ENCODE data around the gene PRELID2. TPM values are rescaled to one million over a fixed set of nuclear protein-coding genes. Genes with fewer than 3 reads are reported as not detected.

The PRELID2 gene
- polyA plus RNA-seq, 1 of the 3 experiments (the other 2 are of a cell fraction): 5.3 TPM

DNA sequence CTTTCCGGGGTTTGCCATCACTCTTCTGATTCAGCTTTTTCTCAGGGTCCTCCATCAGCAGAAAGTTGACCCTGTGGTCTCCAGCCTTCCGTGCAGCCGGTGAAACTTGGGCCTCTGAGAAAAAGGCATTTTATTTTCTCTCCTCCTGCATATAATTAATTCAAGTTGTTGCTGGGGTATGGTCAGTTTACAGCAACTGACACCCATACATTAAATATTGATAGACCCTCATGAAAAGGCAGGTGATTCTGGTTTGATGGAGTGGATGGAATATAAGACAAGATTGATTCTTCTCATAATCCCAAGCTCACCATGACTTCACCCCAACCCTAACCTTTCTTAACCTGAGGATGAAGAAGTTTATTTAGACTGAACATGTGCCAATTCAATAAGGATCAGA is 37.8 kb upstream of the PRELID2 start, which contains the start of gene GRXCR2:
Gene GRXCR2 (minus strand): TSS at position 101 of the 400 bp plus-strand sequence. CDS start 46 bp downstream, at position 55.
- WGBS (ENCODE audit: low lambda C conversion rate): 79% methylated on average over 3 of the region's 3 CpGs
- Histone ChIP-seq H3K27ac (ENCODE audit: low read depth in 2 of 2, low read length in 1 of 2) (no peak within 1 kb of the TSS), H3K4me1 (ENCODE audit: control insufficient read depth in 1 of 2, insufficient read depth in 2 of 2, low read depth in 1 of 2, low read length in 1 of 2) (no peaks in the 10 kb centered on the region), H3K9ac (no peak within 1 kb of the TSS), H3K4me2 (no peak within 1 kb of the TSS), H3F3A (replicated peaks; ENCODE audit: insufficient read depth) (no peaks in the 10 kb centered on the region), H3K9me2 (no peaks in the 10 kb centered on the region), H3K79me2 (ENCODE audit: insufficient read depth) (no peaks in the 10 kb centered on the region), H3K4me3 (ENCODE audit: low read depth in 2 of 2, low read length in 1 of 2) (no peak within 1 kb of the TSS), H3K9me3 (no peaks in the 10 kb centered on the region), H4K20me1 (ENCODE audit: insufficient read depth) (no peaks in the 10 kb centered on the region), H3K27me3 (ENCODE audit: insufficient read depth) (no peaks in the 10 kb centered on the region), H3K36me3 (replicated peaks in 1 of 2; ENCODE audit: control insufficient read depth in 1 of 2, insufficient read depth in 2 of 2, low read length in 1 of 2) (no peaks in the 10 kb centered on the region), H2AFZ (ENCODE audit: low read depth) (no peak within 1 kb of the TSS)
- no peak for DNase-seq
- CTCF ChIA-PET: interaction anchor here (1.5 kb wide), 1 partner anchor 15 kb away, joined by 3 read pairs; no protein-coding TSS in a partner anchor
- POLR2A ChIA-PET: no interaction called here
- no peak for TF ChIP-seq NRF1 (IDR thresholded peaks at IDR 0.05; ENCODE audit: low read depth, low read length)
- no peak for TF ChIP-seq ELF1 (IDR thresholded peaks at IDR 0.05)
- no peak for TF ChIP-seq SMC3 (IDR thresholded peaks at IDR 0.05; ENCODE audit: low read depth, low read length)
- TF ChIP-seq, protein P1, sequence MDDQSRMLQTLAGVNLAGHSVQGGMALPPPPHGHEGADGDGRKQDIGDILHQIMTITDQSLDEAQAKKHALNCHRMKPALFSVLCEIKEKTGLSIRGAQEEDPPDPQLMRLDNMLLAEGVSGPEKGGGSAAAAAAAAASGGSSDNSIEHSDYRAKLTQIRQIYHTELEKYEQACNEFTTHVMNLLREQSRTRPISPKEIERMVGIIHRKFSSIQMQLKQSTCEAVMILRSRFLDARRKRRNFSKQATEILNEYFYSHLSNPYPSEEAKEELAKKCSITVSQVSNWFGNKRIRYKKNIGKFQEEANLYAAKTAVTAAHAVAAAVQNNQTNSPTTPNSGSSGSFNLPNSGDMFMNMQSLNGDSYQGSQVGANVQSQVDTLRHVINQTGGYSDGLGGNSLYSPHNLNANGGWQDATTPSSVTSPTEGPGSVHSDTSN (IDR thresholded peaks at IDR 0.05): no peak
- TF ChIP-seq TEAD4 (IDR thresholded peaks at IDR 0.05; ENCODE audit: borderline replicate concordance, insufficient read depth): no peak
- no peak for TF ChIP-seq RCOR1 (IDR thresholded peaks at IDR 0.05; ENCODE audit: low read length)
- no peak for TF ChIP-seq EZH2phosphoT487 (IDR thresholded peaks at IDR 0.05; ENCODE audit: borderline replicate concordance, low read depth)
- TF ChIP-seq, protein P2, sequence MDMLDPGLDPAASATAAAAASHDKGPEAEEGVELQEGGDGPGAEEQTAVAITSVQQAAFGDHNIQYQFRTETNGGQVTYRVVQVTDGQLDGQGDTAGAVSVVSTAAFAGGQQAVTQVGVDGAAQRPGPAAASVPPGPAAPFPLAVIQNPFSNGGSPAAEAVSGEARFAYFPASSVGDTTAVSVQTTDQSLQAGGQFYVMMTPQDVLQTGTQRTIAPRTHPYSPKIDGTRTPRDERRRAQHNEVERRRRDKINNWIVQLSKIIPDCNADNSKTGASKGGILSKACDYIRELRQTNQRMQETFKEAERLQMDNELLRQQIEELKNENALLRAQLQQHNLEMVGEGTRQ (IDR thresholded peaks at IDR 0.05; ENCODE audit: borderline replicate concordance, low read depth, low read length): no peak
- no peak for TF ChIP-seq RFX5 (IDR thresholded peaks at IDR 0.05; ENCODE audit: low read length)
- TF ChIP-seq POLR2AphosphoS5 (IDR thresholded peaks at IDR 0.05; ENCODE audit: low read depth, low read length): no peak
- TF ChIP-seq, protein P3, sequence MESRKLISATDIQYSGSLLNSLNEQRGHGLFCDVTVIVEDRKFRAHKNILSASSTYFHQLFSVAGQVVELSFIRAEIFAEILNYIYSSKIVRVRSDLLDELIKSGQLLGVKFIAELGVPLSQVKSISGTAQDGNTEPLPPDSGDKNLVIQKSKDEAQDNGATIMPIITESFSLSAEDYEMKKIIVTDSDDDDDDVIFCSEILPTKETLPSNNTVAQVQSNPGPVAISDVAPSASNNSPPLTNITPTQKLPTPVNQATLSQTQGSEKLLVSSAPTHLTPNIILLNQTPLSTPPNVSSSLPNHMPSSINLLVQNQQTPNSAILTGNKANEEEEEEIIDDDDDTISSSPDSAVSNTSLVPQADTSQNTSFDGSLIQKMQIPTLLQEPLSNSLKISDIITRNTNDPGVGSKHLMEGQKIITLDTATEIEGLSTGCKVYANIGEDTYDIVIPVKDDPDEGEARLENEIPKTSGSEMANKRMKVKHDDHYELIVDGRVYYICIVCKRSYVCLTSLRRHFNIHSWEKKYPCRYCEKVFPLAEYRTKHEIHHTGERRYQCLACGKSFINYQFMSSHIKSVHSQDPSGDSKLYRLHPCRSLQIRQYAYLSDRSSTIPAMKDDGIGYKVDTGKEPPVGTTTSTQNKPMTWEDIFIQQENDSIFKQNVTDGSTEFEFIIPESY (IDR thresholded peaks at IDR 0.05; ENCODE audit: borderline replicate concordance, low read depth): no peak
- TF ChIP-seq, protein P4, sequence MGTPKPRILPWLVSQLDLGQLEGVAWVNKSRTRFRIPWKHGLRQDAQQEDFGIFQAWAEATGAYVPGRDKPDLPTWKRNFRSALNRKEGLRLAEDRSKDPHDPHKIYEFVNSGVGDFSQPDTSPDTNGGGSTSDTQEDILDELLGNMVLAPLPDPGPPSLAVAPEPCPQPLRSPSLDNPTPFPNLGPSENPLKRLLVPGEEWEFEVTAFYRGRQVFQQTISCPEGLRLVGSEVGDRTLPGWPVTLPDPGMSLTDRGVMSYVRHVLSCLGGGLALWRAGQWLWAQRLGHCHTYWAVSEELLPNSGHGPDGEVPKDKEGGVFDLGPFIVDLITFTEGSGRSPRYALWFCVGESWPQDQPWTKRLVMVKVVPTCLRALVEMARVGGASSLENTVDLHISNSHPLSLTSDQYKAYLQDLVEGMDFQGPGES (IDR thresholded peaks at IDR 0.05; ENCODE audit: low read depth, low read length): no peak
- TF ChIP-seq FOSL2 (IDR thresholded peaks at IDR 0.05; ENCODE audit: borderline replicate concordance, low read depth): no peak
- TF ChIP-seq GATA2 (CRISPR knock-in tag; IDR thresholded peaks at IDR 0.05): no peak

Data from SK-N-SH (cell line).